ENCODE results near the gene IL17RE. TPM values are rescaled to one million over a fixed set of nuclear protein-coding genes. Genes with fewer than 3 reads are reported as not detected.
A peak's percentile ranks its signal among the peaks of the same experiment; 100 is the strongest.

Gene IL17RE
- total RNA-seq, 4 donors from 2014 or later, result 3.7 to 8.1 (median 6.7) TPM

DNA sequence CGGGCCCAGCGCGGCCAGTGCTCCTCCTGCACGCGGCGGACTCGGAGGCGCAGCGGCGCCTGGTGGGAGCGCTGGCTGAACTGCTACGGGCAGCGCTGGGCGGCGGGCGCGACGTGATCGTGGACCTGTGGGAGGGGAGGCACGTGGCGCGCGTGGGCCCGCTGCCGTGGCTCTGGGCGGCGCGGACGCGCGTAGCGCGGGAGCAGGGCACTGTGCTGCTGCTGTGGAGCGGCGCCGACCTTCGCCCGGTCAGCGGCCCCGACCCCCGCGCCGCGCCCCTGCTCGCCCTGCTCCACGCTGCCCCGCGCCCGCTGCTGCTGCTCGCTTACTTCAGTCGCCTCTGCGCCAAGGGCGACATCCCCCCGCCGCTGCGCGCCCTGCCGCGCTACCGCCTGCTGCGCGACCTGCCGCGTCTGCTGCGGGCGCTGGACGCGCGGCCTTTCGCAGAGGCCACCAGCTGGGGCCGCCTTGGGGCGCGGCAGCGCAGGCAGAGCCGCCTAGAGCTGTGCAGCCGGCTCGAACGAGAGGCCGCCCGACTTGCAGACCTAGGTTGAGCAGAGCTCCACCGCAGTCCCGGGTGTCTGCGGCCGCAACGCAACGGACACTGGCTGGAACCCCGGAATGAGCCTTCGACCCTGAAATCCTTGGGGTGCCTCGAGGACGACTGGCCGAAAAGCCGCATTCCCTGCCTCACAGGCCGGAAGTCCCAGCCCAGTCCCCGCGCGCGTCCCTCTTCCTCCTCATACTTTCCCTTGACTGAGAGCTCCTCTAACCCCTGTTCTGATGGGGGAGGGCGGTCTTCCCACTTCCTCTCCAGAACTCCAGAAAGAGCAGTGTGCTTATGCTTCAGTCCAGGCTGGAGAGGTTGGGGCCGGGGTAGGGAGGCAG, 12.8 kb downstream of the IL17RE start:
- peaks cover 29 to 33% of the 10 kb centered on the region in 2 donors for H3K4me1 ChIP-seq
- WGBS, 2 donors, result 2 to 20% methylated on average over 1 to 25 of the region's 99 CpGs
- peak overlapping the region; percentile 15 to 74 (median 71) for H3K27ac ChIP-seq
- no peaks in the 10 kb centered on the region for H3K9me3 ChIP-seq
- H3K4me3 ChIP-seq (replicated peaks in 1 of 3), result peak overlapping the region; percentile 10 to 46 (median 25)
- intact Hi-C loops (cut with DNase I), result no loop called here
- peak; percentile 64 to 71 for DNase-seq
- TF ChIP-seq, protein P1, sequence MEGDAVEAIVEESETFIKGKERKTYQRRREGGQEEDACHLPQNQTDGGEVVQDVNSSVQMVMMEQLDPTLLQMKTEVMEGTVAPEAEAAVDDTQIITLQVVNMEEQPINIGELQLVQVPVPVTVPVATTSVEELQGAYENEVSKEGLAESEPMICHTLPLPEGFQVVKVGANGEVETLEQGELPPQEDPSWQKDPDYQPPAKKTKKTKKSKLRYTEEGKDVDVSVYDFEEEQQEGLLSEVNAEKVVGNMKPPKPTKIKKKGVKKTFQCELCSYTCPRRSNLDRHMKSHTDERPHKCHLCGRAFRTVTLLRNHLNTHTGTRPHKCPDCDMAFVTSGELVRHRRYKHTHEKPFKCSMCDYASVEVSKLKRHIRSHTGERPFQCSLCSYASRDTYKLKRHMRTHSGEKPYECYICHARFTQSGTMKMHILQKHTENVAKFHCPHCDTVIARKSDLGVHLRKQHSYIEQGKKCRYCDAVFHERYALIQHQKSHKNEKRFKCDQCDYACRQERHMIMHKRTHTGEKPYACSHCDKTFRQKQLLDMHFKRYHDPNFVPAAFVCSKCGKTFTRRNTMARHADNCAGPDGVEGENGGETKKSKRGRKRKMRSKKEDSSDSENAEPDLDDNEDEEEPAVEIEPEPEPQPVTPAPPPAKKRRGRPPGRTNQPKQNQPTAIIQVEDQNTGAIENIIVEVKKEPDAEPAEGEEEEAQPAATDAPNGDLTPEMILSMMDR (IDR thresholded peaks at IDR 0.05), result peak in 3 of 6 experiments; percentile 14 to 44 (median 20)
- peak in 1 of 2 donors; percentile 39 for TF ChIP-seq POLR2A (IDR thresholded peaks at IDR 0.05)
- H3K27me3 ChIP-seq, result no peaks in the 10 kb centered on the region
- H3K36me3 ChIP-seq, result no peaks in the 10 kb centered on the region

DNA sequence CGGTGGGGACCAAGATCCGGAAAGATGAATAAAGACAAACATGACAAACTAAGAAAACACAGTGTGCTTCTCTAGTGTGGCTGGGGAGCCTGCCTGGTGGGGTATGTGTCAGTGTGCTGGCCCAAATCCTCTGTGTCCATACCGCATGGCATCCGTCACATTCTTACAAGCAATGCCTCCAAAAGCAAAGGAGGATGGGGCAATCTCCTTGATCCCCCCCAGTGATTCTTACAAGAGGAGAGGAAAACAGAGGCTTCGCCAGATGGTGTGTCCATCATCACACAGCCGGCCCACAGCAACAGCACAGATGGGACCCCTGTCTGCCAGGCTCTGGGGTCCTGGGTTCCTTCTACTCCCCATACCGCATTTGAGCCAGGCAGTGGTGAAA, 13.7 kb downstream of the IL17RE start:
- intact Hi-C loops (cut with DNase I), result no loop called here
- H3K4me3 ChIP-seq (replicated peaks in 1 of 3), result peak overlapping the region in 2 of 3 donors; percentile 26 to 46
- no peaks in the 10 kb centered on the region for H3K27me3 ChIP-seq
- TF ChIP-seq POLR2A (IDR thresholded peaks at IDR 0.05), result no peak
- TF ChIP-seq, protein P1 (IDR thresholded peaks at IDR 0.05), result no peak
- H3K9me3 ChIP-seq, result no peaks in the 10 kb centered on the region
- peak in 1 of 2 donors; percentile 22 for DNase-seq
- H3K36me3 ChIP-seq, result no peaks in the 10 kb centered on the region
- 45 to 59% methylated on average over 5 to 7 of the region's 7 CpGs for WGBS, 2 donors
- H3K4me1 ChIP-seq, result peaks cover 29 to 33% of the 10 kb centered on the region in 2 donors
- peak overlapping the region; percentile 69 to 74 (median 71) for H3K27ac ChIP-seq

DNA sequence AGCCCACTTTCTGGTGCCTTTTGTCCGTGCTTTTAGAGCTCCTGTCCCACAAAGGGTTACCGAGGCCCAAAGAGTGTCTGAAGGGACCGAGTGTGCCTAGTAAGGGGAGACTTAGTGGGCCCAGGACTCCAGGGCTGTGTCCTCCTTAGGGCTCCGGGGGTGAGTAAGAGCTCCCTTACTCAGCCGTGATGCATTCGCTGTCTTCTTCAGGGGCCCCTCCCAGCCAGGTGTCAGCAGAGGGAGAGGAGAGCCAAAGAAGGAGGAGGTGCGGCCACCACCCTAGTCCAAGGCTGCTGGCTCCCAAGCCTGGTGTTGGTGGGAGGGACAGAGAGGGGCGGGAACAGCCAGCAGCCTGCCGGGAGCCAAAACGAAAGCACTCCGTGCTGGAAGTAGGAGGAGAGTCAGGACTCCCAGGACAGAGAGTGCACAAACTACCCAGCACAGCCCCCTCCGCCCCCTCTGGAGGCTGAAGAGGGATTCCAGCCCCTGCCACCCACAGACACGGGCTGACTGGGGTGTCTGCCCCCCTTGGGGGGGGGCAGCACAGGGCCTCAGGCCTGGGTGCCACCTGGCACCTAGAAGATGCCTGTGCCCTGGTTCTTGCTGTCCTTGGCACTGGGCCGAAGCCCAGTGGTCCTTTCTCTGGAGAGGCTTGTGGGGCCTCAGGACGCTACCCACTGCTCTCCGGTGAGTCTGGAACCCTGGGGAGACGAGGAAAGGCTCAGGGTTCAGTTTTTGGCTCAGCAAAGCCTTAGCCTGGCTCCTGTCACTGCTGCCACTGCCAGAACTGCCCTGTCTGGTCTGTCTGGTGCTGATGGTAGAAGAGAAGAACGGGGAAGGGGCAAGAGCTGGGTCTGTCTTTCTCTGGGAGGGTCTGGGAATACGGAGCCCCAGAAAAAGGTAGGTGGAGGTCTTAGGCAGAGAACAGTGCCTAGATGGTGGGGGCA, 14.4 kb downstream of the IL17RE start, which contains the start of gene IL17RC:
Gene IL17RC, plus strand, starts transcription at position 365 of the 947 bp plus-strand sequence. Its CDS starts 218 bp downstream, at position 583.
- intact Hi-C loops (cut with DNase I), result no loop called here
- H3K27me3 ChIP-seq, result no peaks in the 10 kb centered on the region

DNA sequence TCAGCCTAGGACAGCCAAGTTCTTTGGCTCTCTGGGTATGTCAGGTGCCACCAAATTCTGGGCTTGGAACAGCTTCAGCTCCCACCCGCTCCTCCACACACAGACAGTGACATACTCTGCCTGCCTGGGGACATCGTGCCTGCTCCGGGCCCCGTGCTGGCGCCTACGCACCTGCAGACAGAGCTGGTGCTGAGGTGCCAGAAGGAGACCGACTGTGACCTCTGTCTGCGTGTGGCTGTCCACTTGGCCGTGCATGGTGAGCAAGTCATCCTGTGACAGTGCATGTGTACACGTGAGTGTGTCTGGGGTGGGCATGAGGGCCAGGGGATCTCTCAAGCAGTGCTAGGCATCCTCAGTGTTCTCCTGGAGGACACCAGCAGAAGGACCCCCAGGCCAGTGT, 15.2 kb downstream of the IL17RE start:
- intact Hi-C loops (cut with DNase I), result no loop called here
- peak; percentile 59 to 64 for DNase-seq
- H3K4me1 ChIP-seq, result peaks cover 29 to 33% of the 10 kb centered on the region in 2 donors

More for the DNA sequence above, 14.4 kb downstream of the IL17RE start, which contains the start of gene IL17RC:
- no peaks in the 10 kb centered on the region for H3K9me3 ChIP-seq
- TF ChIP-seq, protein P1 (IDR thresholded peaks at IDR 0.05), result no peak
- peak in 1 of 2 donors; percentile 82 for TF ChIP-seq POLR2A (IDR thresholded peaks at IDR 0.05)
- peaks cover 29 to 33% of the 10 kb centered on the region in 2 donors for H3K4me1 ChIP-seq
- WGBS, 2 donors, result 4 to 9% methylated on average over 12 to 14 of the region's 19 CpGs
- H3K27ac ChIP-seq, result peak within 1 kb of the TSS; percentile 69 to 74 (median 71)
- DNase-seq, result peak; percentile 92
- H3K4me3 ChIP-seq (replicated peaks in 1 of 3), result peak within 1 kb of the TSS; percentile 25 to 46 (median 34)
- no peaks in the 10 kb centered on the region for H3K36me3 ChIP-seq

More for the DNA sequence above, 15.2 kb downstream of the IL17RE start:
- H3K4me3 ChIP-seq (replicated peaks in 1 of 3), result peak overlapping the region in 1 of 3 donors; percentile 45
- peak overlapping the region in 2 of 3 donors; percentile 71 to 74 for H3K27ac ChIP-seq
- TF ChIP-seq, protein P1 (IDR thresholded peaks at IDR 0.05), result no peak
- TF ChIP-seq POLR2A (IDR thresholded peaks at IDR 0.05), result no peak
- H3K36me3 ChIP-seq, result no peaks in the 10 kb centered on the region
- H3K27me3 ChIP-seq, result no peaks in the 10 kb centered on the region
- WGBS, 2 donors, result no CpG with 5 or more reads among the region's 10 CpGs
- no peaks in the 10 kb centered on the region for H3K9me3 ChIP-seq
